ENCODE data around the gene PKLR.

DNA sequence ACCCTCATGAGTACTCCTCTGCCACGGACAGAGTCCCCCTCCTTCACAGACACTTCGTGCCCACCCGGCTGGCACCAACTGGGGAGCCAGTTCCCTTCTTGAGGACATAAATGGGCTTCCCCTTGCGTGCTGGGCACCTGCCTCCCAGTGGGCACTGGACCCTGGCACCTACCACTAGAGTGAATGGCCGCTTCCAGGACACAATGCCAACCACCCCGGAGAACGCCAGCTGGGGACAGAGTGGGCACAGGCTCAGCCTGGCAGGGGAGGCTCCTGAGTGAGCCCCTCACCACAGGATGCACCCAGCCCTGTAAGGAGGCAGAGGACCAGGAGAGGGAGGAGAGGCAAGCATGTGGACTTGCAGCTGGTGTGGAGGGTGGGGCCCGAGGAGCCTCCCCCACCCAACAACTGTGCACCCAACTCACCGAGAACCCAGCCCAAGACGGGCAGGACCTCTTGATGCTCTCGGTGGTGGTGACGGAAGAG is 47.0 kb downstream of the PKLR start:
- TF ChIP-seq EZH2phosphoT487 (IDR thresholded peaks at IDR 0.05) = no peak
- TF ChIP-seq CTCF (IDR thresholded peaks at IDR 0.05) = no peak

All from neural progenitor cell (in vitro differentiated cells).